ENCODE results near the gene SUPT5H.
A peak's percentile ranks its signal among the peaks of the same experiment; 100 is the strongest.

Gene SUPT5H

GRCh38 chr19:39409208-39410016, 36.0 kb upstream of the SUPT5H start:
- DNase-seq = peak; percentile 93

GRCh38 chr19:39410017-39410830, 35.2 kb upstream of the SUPT5H start:
- DNase-seq = peak; percentile 77

- DNase-seq = no peak
Measured at GRCh38 chr19:39410831-39411080, 34.6 kb upstream of the SUPT5H start.

GRCh38 chr19:39411081-39411831, 34.1 kb upstream of the SUPT5H start:
- DNase-seq = no peak

- peak; percentile 92 for DNase-seq
Measured at GRCh38 chr19:39411832-39412099, 33.6 kb upstream of the SUPT5H start.

- peak; percentile 98 for DNase-seq
Measured at GRCh38 chr19:39412100-39412866, 33.1 kb upstream of the SUPT5H start, which contains the start of gene PLEKHG2. TSS of gene PLEKHG2 (plus strand) at chr19:39412669. CDS start at chr19:39414087, 1,418 bp downstream.

GRCh38 chr19:39412867-39413271, 32.5 kb upstream of the SUPT5H start:
- DNase-seq = peak; percentile 20

GRCh38 chr19:39413272-39413910, 32.0 kb upstream of the SUPT5H start:
- DNase-seq = no peak

GRCh38 chr19:39413911-39414608, 31.3 kb upstream of the SUPT5H start:
- DNase-seq = no peak

GRCh38 chr19:39415111-39416046, 30.0 kb upstream of the SUPT5H start:
- no peak for DNase-seq

GRCh38 chr19:39416152-39417120, 28.9 kb upstream of the SUPT5H start:
- no peak for DNase-seq

GRCh38 chr19:39417463-39418181, 27.8 kb upstream of the SUPT5H start:
- no peak for DNase-seq

GRCh38 chr19:39419003-39419402, 26.4 kb upstream of the SUPT5H start:
- no peak for DNase-seq

- no peak for DNase-seq
Measured at GRCh38 chr19:39420769-39421168, 24.6 kb upstream of the SUPT5H start.

GRCh38 chr19:39422020-39422419, 23.4 kb upstream of the SUPT5H start:
- no peak for DNase-seq

- no peak for DNase-seq
Measured at GRCh38 chr19:39423258-39424086, 21.9 kb upstream of the SUPT5H start.

GRCh38 chr19:39424934-39425333, 20.4 kb upstream of the SUPT5H start:
- no peak for DNase-seq

GRCh38 chr19:39425744-39426143, 19.6 kb upstream of the SUPT5H start:
- DNase-seq = no peak
